GM21367 (cell line): Measurements from ENCODE around the gene USH1G.
"Not testable (repeated sequence)": the region's sequence is repeated elsewhere in the genome, so short reads cannot be mapped to it uniquely, and the experiment has no call there.

Experiments used
- ATAC-seq: cut with Tn5 transposase; IDR thresholded peaks from one replicate; pipeline ENCODE4 v1.9.1; 2021; ENCODE audit not compliant: unreplicated experiment

The USH1G gene

GRCh38 chr17:74922694-74923537 is at the start of gene USH1G:
Gene USH1G, minus strand, starts transcription at chr17:74923255. Its CDS starts 182 bp downstream, at chr17:74923073.
- no peak for ATAC-seq

GRCh38 chr17:74972107-74972972 is 49.3 kb upstream of the USH1G start, which contains the start of gene HID1:
Gene HID1, minus strand, starts transcription at chr17:74972759. Its CDS starts 103 bp downstream, at chr17:74972656.
- ATAC-seq, result no peak

GRCh38 chr17:74971842-74972106 is 48.7 kb upstream of the USH1G start:
- no peak for ATAC-seq

GRCh38 chr17:74971069-74971841 is 48.2 kb upstream of the USH1G start:
- ATAC-seq, result no peak

GRCh38 chr17:74970395-74970794 is 47.3 kb upstream of the USH1G start:
- no peak for ATAC-seq

- ATAC-seq, result not testable (repeated sequence)
These were observed 46.4 kb upstream of the USH1G start for GRCh38 chr17:74969501-74969900.

GRCh38 chr17:74968361-74968780 is 45.3 kb upstream of the USH1G start:
- ATAC-seq, result no peak

GRCh38 chr17:74964988-74965622 is 42.0 kb upstream of the USH1G start:
- ATAC-seq, result no peak

- no peak for ATAC-seq
These were observed 41.2 kb upstream of the USH1G start for GRCh38 chr17:74964246-74964761.

GRCh38 chr17:74963656-74964055 is 40.6 kb upstream of the USH1G start:
- no peak for ATAC-seq

GRCh38 chr17:74962622-74963394 is 39.8 kb upstream of the USH1G start:
- ATAC-seq, result no peak

GRCh38 chr17:74961657-74962350 is 38.7 kb upstream of the USH1G start:
- ATAC-seq, result no peak

GRCh38 chr17:74960570-74961342 is 37.7 kb upstream of the USH1G start:
- ATAC-seq, result no peak

- no peak for ATAC-seq
These were observed 36.9 kb upstream of the USH1G start for GRCh38 chr17:74959826-74960515.

- no peak for ATAC-seq
These were observed 35.1 kb upstream of the USH1G start for GRCh38 chr17:74957935-74958740.

- no peak for ATAC-seq
These were observed 33.0 kb upstream of the USH1G start for GRCh38 chr17:74956093-74956492.
